ENCODE data around the gene CCDC187.

CCDC187 gene

DNA sequence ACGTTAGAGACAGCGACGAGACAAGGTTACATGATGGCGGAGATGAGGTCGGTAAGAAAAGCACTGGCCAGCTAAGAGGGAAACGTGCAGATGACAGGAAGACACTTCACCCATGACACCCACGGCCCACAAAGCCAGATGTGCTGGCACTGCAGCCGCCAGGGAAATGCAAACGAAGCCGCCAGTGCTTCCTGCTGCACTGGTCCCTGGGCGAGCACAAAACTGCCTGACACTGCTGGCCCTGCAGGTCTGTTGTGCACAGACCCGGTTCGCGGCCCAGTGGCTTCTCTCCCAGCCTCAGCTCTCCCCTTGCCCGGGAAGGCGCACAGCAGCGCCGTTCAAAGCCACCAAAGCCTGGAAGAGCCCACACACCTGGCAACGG, 78.5 kb downstream of the CCDC187 start:
- DNase-seq (ENCODE audit: low spot score), result no peak

DNA sequence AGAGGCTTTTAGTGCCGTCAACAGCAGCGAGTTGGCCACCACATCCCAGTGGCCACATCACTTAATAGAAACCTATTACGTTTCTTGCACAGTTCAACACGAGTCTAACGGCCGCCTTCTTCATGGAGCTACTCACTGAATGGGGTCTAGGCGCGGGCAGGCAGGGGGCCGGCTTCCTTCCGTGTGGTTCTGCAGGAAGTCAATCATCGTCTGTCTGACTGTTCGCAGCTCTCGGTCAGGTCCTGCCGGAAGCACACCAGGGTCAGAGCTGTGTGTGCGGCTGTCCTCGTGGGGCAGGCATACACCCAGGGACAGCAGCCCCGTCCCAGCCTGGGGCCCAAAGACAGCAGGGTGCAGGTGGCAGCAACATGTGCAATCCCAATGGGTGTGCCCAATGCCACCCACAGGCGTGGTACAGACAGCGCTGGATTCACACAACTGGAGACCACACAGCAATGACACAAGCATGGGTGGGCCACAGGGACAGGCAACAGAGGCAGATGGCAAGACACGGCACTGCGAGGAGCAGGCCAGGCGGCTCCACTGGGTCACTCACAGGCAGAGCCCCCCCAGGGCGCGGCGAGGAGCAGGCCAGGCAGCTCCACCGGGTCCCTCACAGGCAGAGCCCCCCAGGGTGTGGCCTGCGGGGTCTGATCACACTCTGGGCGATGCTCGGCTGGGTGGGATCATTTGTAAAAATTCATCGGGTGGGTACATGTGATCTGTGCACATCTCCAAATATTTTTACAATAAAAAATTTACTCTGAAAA, 79.8 kb downstream of the CCDC187 start:
- DNase-seq (ENCODE audit: low spot score), result no peak

DNA sequence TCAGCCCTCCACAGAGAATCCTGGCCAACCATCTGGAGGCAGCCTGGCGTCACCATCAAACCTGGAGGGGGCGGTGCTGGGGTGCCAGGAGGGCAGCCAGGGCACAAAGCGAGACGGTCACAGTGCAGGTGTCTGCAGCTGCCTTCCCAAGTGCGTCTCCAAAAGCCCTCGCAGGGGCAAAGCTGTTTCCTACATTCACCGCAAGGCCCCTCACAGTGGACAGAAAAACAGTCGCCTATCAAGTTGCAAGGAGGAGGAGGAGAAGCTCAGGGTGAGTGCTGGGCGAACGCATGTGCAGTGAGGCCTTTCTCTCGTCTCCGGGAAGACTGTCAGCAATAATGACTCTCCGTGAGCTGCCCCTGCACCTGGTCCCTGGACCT, 81.0 kb downstream of the CCDC187 start:
- no peak for DNase-seq (ENCODE audit: low spot score)

DNA sequence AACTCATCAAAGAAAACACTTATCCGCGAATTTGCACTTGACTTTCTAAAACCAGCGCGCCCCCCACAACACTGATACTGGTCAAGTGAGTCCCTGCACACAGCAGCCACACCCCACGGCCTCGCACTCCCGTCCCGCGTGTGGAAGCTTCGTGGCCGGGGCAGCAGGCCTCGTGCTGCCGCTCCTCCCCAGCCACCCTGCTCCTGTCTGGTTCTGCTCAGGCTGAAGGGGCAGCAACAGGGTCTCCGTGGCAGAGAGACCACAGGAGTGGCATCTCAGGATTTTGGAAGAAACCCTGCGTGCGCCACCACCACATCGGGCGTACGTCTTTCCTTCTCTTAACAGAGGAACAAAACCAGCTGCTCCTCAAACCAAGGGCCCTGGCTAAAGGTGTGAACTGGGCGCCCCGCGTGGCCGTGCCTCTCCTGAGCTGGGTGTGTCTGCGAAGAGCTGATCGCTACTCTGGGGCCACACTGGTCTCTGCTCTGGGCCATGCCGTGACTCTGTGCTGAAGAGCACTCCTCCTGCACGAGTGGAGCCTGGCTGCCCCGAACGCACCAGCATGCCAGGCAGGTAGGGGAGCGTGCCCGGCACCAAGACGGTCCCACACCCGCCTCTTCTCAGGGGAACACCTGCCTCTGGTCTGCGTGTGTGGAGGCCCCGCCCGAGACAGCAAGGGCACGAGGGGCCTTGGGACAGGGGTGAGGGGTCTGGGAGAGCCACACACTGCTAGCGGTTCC, 81.6 kb downstream of the CCDC187 start:
- DNase-seq (ENCODE audit: low spot score), result no peak

DNA sequence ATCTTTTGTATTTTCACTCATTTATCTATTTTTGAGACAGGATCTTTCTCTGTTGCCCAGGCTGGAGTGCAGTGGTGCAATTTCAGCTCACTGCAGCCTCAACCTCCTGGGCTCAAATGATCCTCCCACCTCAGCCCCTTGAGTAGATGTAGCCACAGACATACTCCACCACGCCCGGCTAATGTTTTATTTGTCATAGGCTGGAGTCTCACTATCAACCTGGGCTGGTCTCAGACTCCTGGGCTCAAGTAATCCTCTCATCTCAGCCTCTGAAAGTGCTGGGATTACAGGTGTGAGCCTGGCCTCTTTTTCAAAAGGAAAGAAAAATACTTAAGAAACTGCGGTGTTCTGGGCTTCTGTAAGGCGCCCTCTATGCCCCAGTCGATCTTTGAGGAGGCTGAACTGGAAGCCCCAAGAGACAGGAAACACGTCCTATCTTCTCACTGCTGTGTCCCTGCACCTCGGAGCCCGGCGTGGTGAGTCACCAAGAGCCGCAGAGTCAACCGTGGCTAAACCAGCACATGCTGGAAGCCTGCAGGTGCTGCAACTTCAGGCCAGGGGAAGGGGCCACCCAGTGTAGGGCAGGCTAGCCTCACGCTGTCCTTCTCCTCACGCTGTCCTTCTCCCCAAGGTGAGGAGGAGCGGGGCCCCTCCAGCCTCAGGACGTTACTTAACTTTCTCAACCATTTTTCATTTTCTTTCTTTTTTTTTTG, 83.7 kb downstream of the CCDC187 start:
- DNase-seq (ENCODE audit: low spot score), result no peak

DNA sequence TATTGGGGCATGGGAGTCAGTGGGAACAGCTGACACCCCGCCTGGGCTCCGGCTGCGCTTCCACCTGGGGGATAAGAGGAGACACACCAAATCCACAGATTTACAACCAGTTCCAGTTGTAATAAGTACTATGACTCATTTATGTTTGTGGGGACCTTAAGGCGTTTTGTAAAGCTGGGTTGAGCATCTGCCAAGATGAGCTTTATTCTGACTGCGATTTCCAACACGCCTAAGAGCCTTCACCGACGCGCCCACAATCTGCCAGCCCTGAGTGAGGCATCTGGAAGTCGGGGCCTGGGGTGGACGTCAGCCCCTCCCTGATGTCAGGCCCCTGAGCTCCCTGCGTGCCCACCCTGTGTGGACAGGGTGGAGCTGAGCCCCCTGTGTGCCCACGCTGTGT, 84.6 kb downstream of the CCDC187 start:
- no peak for DNase-seq (ENCODE audit: low spot score)

DNA sequence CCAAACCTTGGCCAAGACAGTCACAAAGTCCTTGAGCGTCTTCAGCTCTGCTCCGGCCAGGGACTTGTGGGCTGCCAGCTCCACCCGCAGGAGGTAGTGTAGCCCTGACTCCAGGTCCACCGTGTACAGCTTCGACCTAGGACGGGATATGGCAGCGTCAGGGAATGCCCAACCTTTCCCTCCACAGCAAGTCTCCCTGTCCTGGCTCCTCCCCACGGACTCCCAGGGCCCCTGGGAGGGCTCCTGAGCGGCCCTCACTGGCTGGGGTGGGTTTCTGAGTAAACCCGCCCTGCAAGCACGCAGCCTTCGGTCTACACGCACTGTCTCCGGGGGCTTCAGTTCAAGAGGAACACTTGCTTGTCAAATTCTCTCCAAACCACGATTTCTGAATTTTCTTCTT, 85.2 kb downstream of the CCDC187 start:
- DNase-seq (ENCODE audit: low spot score), result no peak

DNA sequence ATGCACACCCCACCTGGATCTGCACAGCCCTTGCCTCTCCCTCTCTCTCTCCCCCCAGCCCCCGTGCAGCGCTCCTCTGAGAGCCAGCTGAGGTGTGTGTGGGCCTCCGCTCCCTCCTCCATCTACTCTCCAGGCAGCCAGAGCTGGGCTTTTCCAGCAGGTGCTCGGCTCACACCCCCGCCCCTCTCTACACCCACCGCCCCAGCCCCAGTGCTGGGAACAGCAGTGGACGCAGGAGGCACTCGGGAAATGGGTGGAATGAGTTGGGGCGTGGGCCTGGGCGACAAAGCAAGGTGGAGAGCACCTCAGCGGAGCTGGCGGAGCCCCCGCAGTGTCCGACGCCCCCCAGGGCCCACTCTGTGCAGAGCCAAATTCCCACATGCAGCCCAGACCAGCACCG, 85.6 kb downstream of the CCDC187 start:
- DNase-seq (ENCODE audit: low spot score), result no peak

DNA sequence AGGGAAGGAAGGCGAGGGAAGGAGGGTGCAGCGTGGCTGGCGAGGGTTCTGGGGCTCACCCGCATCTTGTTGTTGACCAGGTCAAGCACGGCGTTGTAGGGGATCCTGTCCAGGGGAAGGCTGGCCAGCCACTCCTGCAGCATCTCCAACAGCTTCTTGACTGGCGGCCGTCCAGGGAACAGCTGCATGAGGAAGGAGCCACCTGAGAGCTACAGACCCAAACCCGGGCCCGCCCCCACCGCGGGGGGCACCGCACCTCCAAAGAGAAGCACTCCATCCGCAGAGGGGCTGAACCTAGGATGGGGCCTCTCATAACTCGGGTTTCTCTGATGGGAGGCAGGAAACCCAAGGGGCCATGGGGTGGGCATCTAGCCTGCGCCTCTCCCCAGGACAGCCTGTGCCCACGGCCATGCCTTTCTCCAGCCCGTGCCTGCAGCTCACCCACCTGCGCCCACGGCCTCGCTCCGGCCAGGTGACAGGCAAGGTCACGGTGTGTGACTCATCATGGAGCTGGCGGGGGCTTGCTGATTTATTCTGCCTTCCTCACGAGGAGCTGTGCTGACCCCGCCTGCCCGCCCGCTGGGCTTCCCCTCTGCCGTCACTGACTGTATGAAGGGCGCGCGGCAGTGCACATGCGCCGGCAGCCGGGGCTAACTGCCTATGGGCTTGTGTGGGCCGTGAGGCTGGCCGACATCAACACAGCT, 87.2 kb downstream of the CCDC187 start:
- no peak for DNase-seq (ENCODE audit: low spot score)

DNA sequence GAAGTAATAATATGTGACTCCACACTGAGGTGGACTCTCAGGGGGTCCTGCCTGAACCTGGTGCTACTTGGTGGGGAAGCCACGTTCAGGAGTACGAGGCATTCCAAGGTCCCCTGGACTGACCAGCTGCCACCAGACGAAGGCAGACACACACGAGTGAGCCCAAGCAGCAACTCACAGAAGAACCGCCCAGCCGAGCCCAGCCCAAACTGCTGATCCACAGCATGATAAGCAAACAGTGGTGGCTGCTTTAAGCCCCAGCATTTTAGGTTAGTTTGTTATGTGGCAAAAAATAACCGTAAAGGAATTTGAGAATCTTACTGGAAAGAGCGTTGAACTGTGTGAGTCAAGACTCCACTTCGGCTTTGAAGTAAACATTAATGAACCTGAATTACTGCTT, 90.2 kb downstream of the CCDC187 start:
- DNase-seq (ENCODE audit: low spot score), result no peak

DNA sequence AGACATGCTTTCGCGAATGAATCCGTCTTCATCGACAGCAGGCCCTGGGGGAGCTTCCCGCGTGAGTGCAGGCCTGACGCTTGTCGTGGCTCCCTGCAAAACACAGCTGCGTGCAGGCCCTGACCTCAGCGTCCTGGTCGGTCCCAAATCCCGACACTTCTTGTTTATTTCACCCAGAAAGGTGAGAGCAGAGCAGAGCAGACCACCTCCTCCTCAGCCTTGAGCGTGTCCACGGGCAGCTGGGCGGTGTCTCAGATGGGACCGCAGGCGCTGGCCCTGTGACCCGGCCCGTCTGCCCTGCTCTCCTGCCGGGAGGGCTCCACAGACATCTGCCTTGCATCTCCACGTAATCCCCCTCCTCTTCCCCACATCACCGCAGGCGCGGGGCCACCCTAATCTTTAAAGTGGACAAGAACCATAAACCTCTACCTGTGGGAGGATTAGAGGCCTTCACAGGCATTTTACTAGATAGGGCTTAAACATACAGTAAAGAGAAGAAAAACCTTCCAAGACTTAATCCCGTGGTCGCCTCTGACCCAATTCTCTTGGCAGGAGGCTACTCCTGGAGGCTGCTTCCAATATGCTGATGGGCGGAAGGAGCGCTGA, 91.4 kb downstream of the CCDC187 start:
- no peak for DNase-seq (ENCODE audit: low spot score)

DNA sequence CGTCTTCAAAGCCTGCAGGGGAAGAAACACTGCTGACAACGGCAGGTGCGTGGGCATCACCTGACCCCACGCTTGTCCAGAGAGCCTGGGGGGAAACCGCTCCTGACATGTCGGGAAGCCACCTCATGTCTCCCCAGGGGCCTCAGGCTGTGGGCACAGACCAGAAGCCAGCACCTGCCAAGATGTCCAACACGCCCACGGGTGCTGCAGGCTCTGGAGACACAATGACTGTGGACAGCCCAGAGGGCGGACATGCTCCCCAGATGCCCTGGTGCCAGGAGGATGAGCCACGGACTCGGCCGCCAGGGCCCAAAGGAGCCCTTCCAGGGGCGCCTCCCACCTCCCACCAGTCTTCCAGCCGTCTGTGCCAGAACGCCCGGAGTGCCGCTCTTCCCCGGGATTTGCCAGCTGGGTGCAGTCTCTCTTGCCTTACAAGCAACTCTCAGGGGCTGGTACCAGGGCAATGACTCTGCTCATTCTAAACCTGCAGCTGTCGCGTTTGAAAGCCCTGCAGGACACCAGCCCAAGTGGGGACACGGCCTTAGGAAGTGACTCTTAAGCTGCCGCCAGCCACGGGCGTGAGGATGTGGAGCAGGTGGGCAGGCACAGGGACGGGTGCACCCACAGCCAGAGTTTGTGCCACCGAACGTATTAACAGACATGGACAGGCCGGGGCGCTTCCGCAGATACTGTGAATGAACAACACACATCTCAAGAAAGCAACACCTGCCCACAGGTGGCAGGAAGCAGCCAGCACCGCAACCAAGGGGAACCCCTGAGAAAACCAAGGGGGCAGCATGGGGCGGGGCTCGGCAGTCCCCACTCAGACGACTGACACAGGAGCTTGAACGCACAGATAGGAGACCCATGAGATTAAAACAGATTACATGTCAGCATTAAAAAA, 92.2 kb downstream of the CCDC187 start:
- DNase-seq (ENCODE audit: low spot score), result no peak

DNA sequence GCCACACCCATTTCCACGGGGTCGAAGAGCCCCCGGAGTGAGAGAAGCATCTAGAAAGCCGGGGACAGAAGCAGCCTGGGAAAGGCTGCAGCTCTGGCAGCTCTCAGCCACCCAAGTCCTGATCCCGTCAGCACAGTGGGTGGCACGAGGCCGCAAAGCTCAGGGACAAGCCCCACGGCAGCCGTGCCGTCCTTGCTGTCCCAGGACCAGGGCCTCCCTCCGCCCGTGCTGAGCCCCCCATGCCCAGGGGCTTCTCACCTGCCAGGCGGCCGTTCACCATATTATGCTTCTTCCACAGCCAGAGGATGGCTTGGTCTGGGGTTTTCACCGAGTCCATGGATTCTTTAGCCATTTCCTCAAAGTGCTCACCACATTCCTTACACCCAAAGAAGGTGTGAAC, 92.9 kb downstream of the CCDC187 start:
- DNase-seq (ENCODE audit: low spot score), result no peak

DNA sequence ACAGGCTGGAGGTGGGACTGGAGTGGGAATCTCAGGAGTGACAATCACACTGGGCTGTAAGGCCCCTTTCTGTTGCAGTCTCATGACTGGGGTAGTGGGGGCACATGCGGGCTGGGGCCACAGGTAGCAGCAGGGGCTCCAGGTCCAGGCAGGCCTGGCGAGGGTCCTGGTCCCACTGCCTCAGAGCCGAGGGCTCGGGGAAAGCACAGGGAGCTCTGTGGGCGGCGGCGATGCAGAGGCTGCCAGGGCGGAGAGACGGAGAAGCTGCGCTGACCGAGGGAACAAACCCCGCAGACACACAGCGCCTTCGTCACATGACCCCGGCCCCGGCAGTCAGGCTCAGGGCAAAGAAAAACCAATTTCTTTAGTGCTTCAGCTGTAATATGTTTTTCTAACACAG, 93.6 kb downstream of the CCDC187 start:
- DNase-seq (ENCODE audit: low spot score), result no peak

DNA sequence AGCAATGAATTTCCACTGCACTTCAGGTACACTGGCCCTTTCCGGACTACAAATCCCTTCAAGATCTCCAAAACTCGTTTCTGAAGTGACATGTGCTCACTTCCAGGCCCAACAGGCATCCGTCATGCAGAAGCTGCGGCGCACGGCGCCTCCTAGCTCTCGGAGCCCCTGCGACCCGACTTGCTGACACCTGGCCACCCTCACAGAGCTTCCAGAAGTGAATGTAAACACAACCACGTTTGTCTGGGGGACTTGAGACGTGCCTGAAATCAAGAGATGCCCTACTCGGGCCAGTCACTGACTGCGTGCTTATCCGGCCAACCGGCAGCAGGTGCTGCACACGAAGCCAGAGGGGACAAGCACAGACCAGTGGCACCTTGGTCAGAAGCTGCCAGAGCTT, 94.1 kb downstream of the CCDC187 start:
- DNase-seq (ENCODE audit: low spot score), result no peak

DNA sequence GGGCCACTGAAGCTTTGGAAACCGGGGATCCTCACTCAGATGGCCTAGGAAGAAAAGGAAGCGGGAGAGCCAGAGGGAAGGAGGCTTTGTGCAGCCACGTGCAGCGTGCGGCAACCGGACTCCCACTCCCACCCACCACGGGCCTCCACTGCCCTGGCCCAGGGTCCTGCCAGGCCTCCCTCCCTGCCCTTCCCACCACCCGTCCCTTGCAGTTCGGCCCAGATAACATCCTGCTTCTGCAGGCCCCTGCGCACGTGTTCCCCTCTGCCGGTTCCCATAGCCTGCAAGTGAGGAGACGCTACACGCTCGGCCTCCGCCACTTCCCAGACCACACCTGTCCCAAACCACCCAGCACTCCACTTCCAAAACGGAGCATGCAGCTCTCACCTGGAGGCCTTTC, 94.7 kb downstream of the CCDC187 start:
- no peak for DNase-seq (ENCODE audit: low spot score)

DNA sequence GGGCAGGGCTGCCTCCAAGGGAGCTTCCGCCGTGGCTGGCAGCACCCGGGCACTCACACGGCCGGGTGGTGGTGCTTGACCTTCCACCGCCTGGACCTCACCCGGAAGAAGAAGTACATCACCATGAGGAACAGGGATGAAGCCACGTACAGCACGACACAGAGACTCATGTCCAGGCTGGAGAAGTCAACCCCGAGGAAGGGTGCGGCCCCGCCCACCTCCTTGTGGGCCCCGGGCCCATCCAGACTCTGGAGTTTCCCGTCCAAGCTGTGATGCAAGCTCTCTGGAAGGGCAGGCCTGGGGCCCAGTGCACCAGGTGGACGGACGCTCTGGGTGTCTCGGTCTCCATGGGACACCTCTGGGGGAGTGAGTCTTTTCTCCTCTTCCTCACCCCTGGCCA, 95.2 kb downstream of the CCDC187 start:
- no peak for DNase-seq (ENCODE audit: low spot score)

DNA sequence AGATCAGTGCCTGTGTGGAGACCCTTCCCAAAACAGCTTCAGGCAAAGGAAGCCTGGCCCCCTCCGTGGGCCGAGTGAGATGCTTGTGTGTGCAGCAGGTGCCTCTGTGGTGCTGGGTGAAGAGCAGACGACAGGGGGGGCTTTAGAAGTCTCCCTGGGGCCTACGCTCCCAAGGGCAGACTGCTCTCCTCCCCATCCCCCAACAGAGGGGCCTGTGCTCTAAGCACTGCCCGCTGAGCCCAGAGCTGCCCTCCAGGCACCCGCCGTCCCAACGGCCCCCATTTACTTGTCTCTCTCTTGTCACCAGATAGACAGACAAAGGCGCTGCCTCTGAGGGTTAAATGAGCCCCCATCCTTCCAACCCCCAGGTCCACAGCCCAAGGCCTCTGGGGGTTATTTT, 96.3 kb downstream of the CCDC187 start:
- DNase-seq (ENCODE audit: low spot score), result no peak

DNA sequence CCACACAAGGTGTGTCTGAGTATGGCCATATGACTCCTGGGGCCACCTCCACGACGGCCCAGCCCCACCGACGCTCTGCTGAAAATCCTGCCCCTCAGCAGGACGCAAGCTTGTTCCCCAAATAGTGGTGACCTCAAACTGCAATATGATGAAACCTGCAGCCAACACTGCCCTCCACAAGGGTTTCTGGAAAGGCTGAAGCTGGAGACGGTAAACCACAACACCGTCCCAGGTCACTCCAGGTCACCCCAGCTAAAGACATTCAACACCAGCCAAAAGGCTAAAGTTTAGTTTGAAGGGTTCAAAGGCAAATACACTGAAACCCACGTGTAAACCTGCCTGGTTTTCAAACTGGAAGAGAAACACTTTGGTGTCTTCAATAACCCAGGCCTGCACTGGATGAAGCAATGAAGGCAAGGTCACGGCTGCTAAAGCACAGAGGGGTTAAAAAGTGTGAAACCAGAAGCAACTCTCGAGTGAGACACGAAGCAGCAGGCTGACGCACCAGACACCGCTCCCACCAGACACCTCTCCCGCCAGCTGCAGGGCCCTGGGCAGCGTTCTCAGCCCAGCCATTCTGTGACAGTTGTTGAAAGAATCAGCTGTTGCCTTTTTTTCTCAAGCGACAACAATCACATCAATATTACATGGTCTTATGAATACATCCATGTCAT, 97.2 kb downstream of the CCDC187 start:
- no peak for DNase-seq (ENCODE audit: low spot score)

DNA sequence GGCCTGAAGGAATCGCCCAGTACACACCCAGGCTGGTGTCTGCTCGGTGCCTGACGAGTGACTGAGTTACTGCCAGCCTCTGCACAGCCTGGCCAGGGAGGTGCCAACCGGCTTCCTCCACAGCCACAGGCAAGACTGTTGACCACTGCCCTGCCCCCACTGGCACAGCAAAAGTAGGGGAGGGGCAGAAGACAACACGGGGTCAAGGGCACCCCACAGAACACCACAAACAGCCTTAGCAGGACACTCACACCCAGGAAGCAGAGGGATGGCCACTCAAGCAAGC, 98.2 kb downstream of the CCDC187 start:
- DNase-seq (ENCODE audit: low spot score), result no peak
